A673 (cell line): Measurements from ENCODE around the gene PPP1R13L. TPM values are rescaled to one million over a fixed set of nuclear protein-coding genes. Genes with fewer than 3 reads are reported as not detected.

Experiments used
- BruUV-seq: library from RNA; stranded (reverse); fragments of 400-500 nt; replicated peaks from 2 replicates; lab custom pipeline; 2021; lab: Mats Ljungman, UMichigan
- CTCF ChIA-PET: fragments of 300-600 bp; sonication (Branson Sonifier 250); formaldehyde crosslinking; loops from one replicate; lab custom pipeline; 2022; ENCODE audit warnings: antibody characterized with exemption; lab: Charles Lee
- POLR2A ChIA-PET: fragments of 300-600 bp; sonication (Branson Sonifier 250); formaldehyde crosslinking; loops from one replicate; lab custom pipeline; 2022; ENCODE audit warnings: antibody characterized with exemption; ENCODE audit not compliant: low non-redundant PET; lab: Charles Lee
- DNase-seq: peaks from one replicate; pipeline ENCODE4 v3.0.0-alpha.2; 2015; ENCODE audit warnings: low spot score
- H3K27ac ChIP-seq: fragments of 200-600 bp; sonication (generic); 2 replicates; pipeline ENCODE4 v1.5.1; 2016; ENCODE audit warnings: mixed run types, low read depth, mild to moderate bottlenecking, mixed read lengths, antibody characterized with exemption, low read length; ENCODE audit not compliant: poor library complexity, severe bottlenecking
- H3K27me3 ChIP-seq: fragments of 200-600 bp; sonication (generic); replicated peaks from 2 replicates; pipeline ENCODE4 v1.6.1; 2017; ENCODE audit warnings: mixed run types, low read depth, mild to moderate bottlenecking, mixed read lengths, antibody characterized with exemption, low read length; ENCODE audit not compliant: insufficient read depth, poor library complexity
- H3K36me3 ChIP-seq: fragments of 200-600 bp; sonication (generic); 2 replicates; pipeline ENCODE4 v1.6.1; 2016; ENCODE audit warnings: mixed run types, mild to moderate bottlenecking, mixed read lengths, antibody characterized with exemption, low read length; ENCODE audit not compliant: insufficient read depth, poor library complexity, severe bottlenecking
- H3K4me1 ChIP-seq: fragments of 200-600 bp; sonication (generic); 2 replicates; pipeline ENCODE4 v1.6.1; 2017; ENCODE audit warnings: mixed run types, mild to moderate bottlenecking, mixed read lengths, antibody characterized with exemption, low read length; ENCODE audit not compliant: insufficient read depth, poor library complexity, severe bottlenecking
- H3K4me3 ChIP-seq: fragments of 200-600 bp; sonication (generic); 2 replicates; pipeline ENCODE4 v1.5.1; 2016; ENCODE audit warnings: low read depth, mixed run types, mild to moderate bottlenecking, mixed read lengths, low read length; ENCODE audit not compliant: poor library complexity, severe bottlenecking
- H3K9me3 ChIP-seq: fragments of 200-600 bp; sonication (generic); 2 replicates; pipeline ENCODE4 v1.6.1; 2016; ENCODE audit warnings: mixed run types, low read depth, mild to moderate bottlenecking, mixed read lengths, antibody characterized with exemption, low read length; ENCODE audit not compliant: poor library complexity, severe bottlenecking
- CTCF ChIP-seq: fragments of 300-800, 200-600 bp; sonication (generic); conservative IDR thresholded peaks from 2 replicates; pipeline ENCODE4 v1.5.1; 2017; ENCODE audit warnings: low read depth, mild to moderate bottlenecking, antibody characterized with exemption, low read length, moderate library complexity, mixed read lengths
- EZH2 ChIP-seq: fragments of 200-600 bp; sonication (generic); IDR thresholded peaks from 2 replicates; pipeline ENCODE4 v1.6.1; 2017; ENCODE audit warnings: borderline replicate concordance, low read depth, mild to moderate bottlenecking, mixed read lengths, antibody characterized with exemption, low read length; ENCODE audit not compliant: poor library complexity, severe bottlenecking
- intact Hi-C: fragments of 100-400 bp; cut with micrococcal nuclease; formaldehyde crosslinking; loops from one replicate; pipeline ENCODE4 v1.10.0; 2022; ENCODE audit not compliant: unreplicated experiment
- total RNA-seq: library from RNA; stranded (reverse); gene quantifications from 2 replicates; pipeline ENCODE4 v1.2.3, GENCODE V29; 2021

Gene PPP1R13L
- total RNA-seq, 1 experiment from 2014 or later: 5.5 TPM

- Histone ChIP-seq H3K27me3 (no peaks in the 10 kb centered on the region), H3K36me3 (peaks cover 22% of the 10 kb centered on the region), H3K4me3 (peak within 1 kb of the TSS; percentile 63), H3K4me1 (peaks cover 16% of the 10 kb centered on the region), H3K9me3 (no peaks in the 10 kb centered on the region), H3K27ac (peak within 1 kb of the TSS; percentile 89)
- CTCF ChIA-PET: interaction anchor here (0.5 to 1.0 kb wide), 3 partner anchors 16 to 261 kb away, joined by 3 to 4 read pairs (median 3); no protein-coding TSS in a partner anchor
- TF ChIP-seq CTCF: no peak
- no peak for TF ChIP-seq EZH2
- no TSS peak for BruUV-seq
- POLR2A ChIA-PET: interaction anchor here (0.5 to 0.6 kb wide), 2 partner anchors 56 to 1777 kb away, joined by 5 to 6 read pairs; no protein-coding TSS in a partner anchor
- DNase-seq: peak; percentile 97
- intact Hi-C loops: no loop called here
Measured at GRCh38 chr19:45423589-45424190, 18.8 kb upstream of the PPP1R13L start, which contains the start of gene ERCC1. Gene ERCC1 (minus strand): TSS chr19:45423917. CDS start chr19:45423374, 543 bp downstream.

- peak overlapping the region; percentile 63 for H3K4me3 ChIP-seq
- POLR2A ChIA-PET: interaction anchor here (0.6 kb wide), 1 partner anchor 57 kb away, joined by 6 read pairs; no protein-coding TSS in a partner anchor
- H3K27me3 ChIP-seq: no peaks in the 10 kb centered on the region
- H3K4me1 ChIP-seq: peaks cover 16% of the 10 kb centered on the region
- peaks cover 25% of the 10 kb centered on the region for H3K36me3 ChIP-seq
- DNase-seq: no peak
- intact Hi-C loops: no loop called here
- no peaks in the 10 kb centered on the region for H3K9me3 ChIP-seq
- CTCF ChIA-PET: no interaction called here
- TSS peak; percentile 84 for BruUV-seq
- H3K27ac ChIP-seq: peak overlapping the region; percentile 89
- TF ChIP-seq EZH2 (no peak), CTCF (no peak)
Measured at GRCh38 chr19:45423033-45423588, 18.2 kb upstream of the PPP1R13L start.

- POLR2A ChIA-PET: no interaction called here
- DNase-seq: no peak
- Histone ChIP-seq H3K36me3 (peaks cover 31% of the 10 kb centered on the region), H3K27ac (peak overlapping the region; percentile 45), H3K27me3 (no peaks in the 10 kb centered on the region), H3K9me3 (no peaks in the 10 kb centered on the region), H3K4me3 (no peak overlapping the region), H3K4me1 (peaks cover 16% of the 10 kb centered on the region)
- CTCF ChIA-PET: no interaction called here
- intact Hi-C loops: no loop called here
- TF ChIP-seq CTCF (no peak), EZH2 (no peak)
- no TSS peak for BruUV-seq
Measured at GRCh38 chr19:45421947-45422498, 17.2 kb upstream of the PPP1R13L start.
